Natural killer cell (primary cell): ENCODE data around the gene ARID5B. TPM values are rescaled to one million over a fixed set of nuclear protein-coding genes. Genes with fewer than 3 reads are reported as not detected.
A peak's percentile ranks its signal among the peaks of the same experiment; 100 is the strongest.

Experiments
- ATAC-seq, 3 donors: fragments of 150-1000 bp in 2 of 3; fragments of 200-7000 bp in 1 of 3; cut with Tn5 transposase; 1 replicate in 1 of 3; 2 replicates in 2 of 3; pipeline ENCODE4 v1.10.0; 2021; ENCODE audit warnings: mild to moderate bottlenecking in 2 of 3, moderate library complexity in 2 of 3
- DNase-seq, 2 donors: peaks; one replicate each; pipeline versions ENCODE4 v3.0.0 to v3.0.0-alpha.2; 2013 to 2021; ENCODE audit warnings: mixed read lengths in 1 of 2
- H3K27ac ChIP-seq: one replicate; pipeline ENCODE4 v1.5.1; 2013; ENCODE audit warnings: mild to moderate bottlenecking, low read length
- H3K27me3 ChIP-seq: one replicate; pipeline ENCODE4 v1.6.1; 2013; ENCODE audit warnings: low read length; ENCODE audit not compliant: control insufficient read depth, insufficient read depth
- H3K36me3 ChIP-seq: one replicate; pipeline ENCODE4 v1.6.1; 2013; ENCODE audit warnings: low read length; ENCODE audit not compliant: control insufficient read depth, insufficient read depth
- H3K4me1 ChIP-seq: one replicate; pipeline ENCODE4 v1.6.1; 2013; ENCODE audit warnings: low read length; ENCODE audit not compliant: control insufficient read depth, insufficient read depth
- H3K4me3 ChIP-seq: one replicate; pipeline ENCODE4 v1.5.1; 2013; ENCODE audit warnings: low read length
- H3K9me3 ChIP-seq: one replicate; pipeline ENCODE4 v1.6.1; 2013; ENCODE audit warnings: low read length; ENCODE audit not compliant: control insufficient read depth, insufficient read depth
- H3K27ac Mint-ChIP-seq, 2 donors: one replicate each; pipeline ENCODE4 v1.8.0; 2022; ENCODE audit warnings: mild to moderate bottlenecking in 2 of 2, mixed read lengths in 2 of 2, moderate library complexity in 1 of 2
- H3K27me3 Mint-ChIP-seq, 2 donors: one replicate each; pipeline ENCODE4 v1.8.0; 2022; ENCODE audit warnings: low read depth in 2 of 2, mixed read lengths in 2 of 2
- H3K36me3 Mint-ChIP-seq: one replicate; pipeline ENCODE4 v1.8.0; 2022; ENCODE audit warnings: mixed read lengths
- H3K4me1 Mint-ChIP-seq, 2 donors: one replicate each; pipeline ENCODE4 v1.8.0; 2022; ENCODE audit warnings: mixed read lengths in 2 of 2
- H3K4me3 Mint-ChIP-seq: one replicate; pipeline ENCODE4 v1.8.0; 2022; ENCODE audit warnings: mild to moderate bottlenecking, moderate library complexity, mixed read lengths
- H3K9me3 Mint-ChIP-seq, 2 donors: one replicate each; pipeline ENCODE4 v1.8.0; 2022; ENCODE audit warnings: mixed read lengths in 2 of 2
- CTCF ChIP-seq: fragments of 200-600 bp; IDR thresholded peaks from one replicate; pipeline ENCODE4 v1.8.0; 2022; ENCODE audit warnings: antibody characterized with exemption
- WGBS: methylation state at CpG from one replicate; pipeline ENCODE4 v1.1.7; 2013; ENCODE audit warnings: missing lambda C conversion rate; ENCODE audit not compliant: insufficient coverage; 5-methylcytosine and 5-hydroxymethylcytosine counted together
- intact Hi-C: fragments of 100-400 bp; cut with micrococcal nuclease; formaldehyde crosslinking; loops from one replicate; pipeline ENCODE4 v1.14.2; 2022
- total RNA-seq, 4 donors: library from RNA; stranded (reverse); fragments of 120-200 nt in 1 of 4; gene quantifications; one replicate each; pipeline versions ENCODE4 v1.2.3 to v1.2.4, GENCODE V29; 2013 to 2022

Gene ARID5B
- total RNA-seq, 3 donors from 2014 or later (not counting 1 experiment from before 2014, with no cell fraction given) = 22.3 to 44.3 (median 31.3) TPM

- ATAC-seq (no peak), DNase-seq (no peak)
- no peaks in the 10 kb centered on the region for H3K9me3 ChIP-seq
- no peak for TF ChIP-seq CTCF
- Mint-ChIP-seq H3K4me1 (peaks cover under 1 to 1% of the 10 kb centered on the region in 2 donors), H3K4me3 (no peak overlapping the region), H3K36me3 (no peaks in the 10 kb centered on the region), H3K27ac (no peak overlapping the region), H3K27me3 (no peaks in the 10 kb centered on the region), H3K9me3 (no peaks in the 10 kb centered on the region)
- no peaks in the 10 kb centered on the region for H3K27me3 ChIP-seq
- intact Hi-C loops = no loop called here
- peaks cover 8% of the 10 kb centered on the region for H3K4me1 ChIP-seq
- no peak overlapping the region for H3K27ac ChIP-seq
- no peak overlapping the region for H3K4me3 ChIP-seq
- 96% methylated on average over 9 of the region's 9 CpGs for WGBS
- H3K36me3 ChIP-seq = no peaks in the 10 kb centered on the region
Measured at GRCh38 chr10:62103857-62104256, 202.4 kb downstream of the ARID5B start.

- no peaks in the 10 kb centered on the region for H3K27me3 ChIP-seq
- no peaks in the 10 kb centered on the region for H3K9me3 Mint-ChIP-seq
- no peak for ATAC-seq
- no peaks in the 10 kb centered on the region for H3K36me3 ChIP-seq
- intact Hi-C loops = no loop called here
- H3K36me3 Mint-ChIP-seq = no peaks in the 10 kb centered on the region
- H3K4me3 Mint-ChIP-seq = no peak overlapping the region
- TF ChIP-seq CTCF = no peak
- DNase-seq = no peak
- no peak overlapping the region for H3K4me3 ChIP-seq
- H3K27me3 Mint-ChIP-seq = no peaks in the 10 kb centered on the region
- H3K9me3 ChIP-seq = no peaks in the 10 kb centered on the region
- H3K4me1 Mint-ChIP-seq = peaks cover 13 to 17% of the 10 kb centered on the region in 2 donors
- no peak overlapping the region for H3K27ac Mint-ChIP-seq
- H3K27ac ChIP-seq = no peak overlapping the region
- peaks cover 14% of the 10 kb centered on the region for H3K4me1 ChIP-seq
Measured at GRCh38 chr10:62106929-62107519, 205.5 kb downstream of the ARID5B start.

GRCh38 chr10:62108759-62109586 lies 207.5 kb downstream of the ARID5B start:
- H3K9me3 ChIP-seq = no peaks in the 10 kb centered on the region
- no peaks in the 10 kb centered on the region for H3K36me3 ChIP-seq
- H3K4me3 ChIP-seq = no peak overlapping the region
- peaks cover 13 to 17% of the 10 kb centered on the region in 2 donors for H3K4me1 Mint-ChIP-seq
- H3K9me3 Mint-ChIP-seq = no peaks in the 10 kb centered on the region
- H3K36me3 Mint-ChIP-seq = no peaks in the 10 kb centered on the region
- no peaks in the 10 kb centered on the region for H3K27me3 ChIP-seq
- no peak for TF ChIP-seq CTCF
- no peak overlapping the region for H3K27ac ChIP-seq
- no peak overlapping the region for H3K27ac Mint-ChIP-seq
- no peaks in the 10 kb centered on the region for H3K27me3 Mint-ChIP-seq
- DNase-seq (no peak), ATAC-seq (peak in 1 of 3 donors; percentile 43)
- no peak overlapping the region for H3K4me3 Mint-ChIP-seq
- peaks cover 14% of the 10 kb centered on the region for H3K4me1 ChIP-seq
- intact Hi-C loops = no loop called here
